Neural cell (in vitro differentiated cells): ENCODE data around the gene LDLR. TPM values are rescaled to one million over a fixed set of nuclear protein-coding genes. Genes with fewer than 3 reads are reported as not detected.

ENCODE experiments used
- H2AFZ ChIP-seq: fragments of 200-600, 300-800 bp; sonication (generic), shearing (Covaris generic); 2 replicates; pipeline ENCODE4 v1.6.0; 2014; ENCODE audit warnings: low read depth, mild to moderate bottlenecking, antibody characterized with exemption, low read length, moderate library complexity
- H3F3A ChIP-seq: fragments of 200-600 bp; shearing (Covaris generic); 2 replicates; pipeline ENCODE4 v1.6.1; 2016; ENCODE audit warnings: mild to moderate bottlenecking, moderate library complexity, mixed read lengths, antibody characterized with exemption, low read length; ENCODE audit not compliant: insufficient read depth, poor library complexity, severe bottlenecking
- H3K27ac ChIP-seq: fragments of 200-600, 300-800 bp; sonication (generic), shearing (Covaris generic); 2 replicates; pipeline ENCODE4 v1.5.1; 2014; ENCODE audit warnings: mild to moderate bottlenecking, low read length, moderate library complexity
- H3K27me3 ChIP-seq: fragments of 300-800, 200-600 bp; sonication (generic), shearing (Covaris generic); 2 replicates; pipeline ENCODE4 v1.6.0; 2014; ENCODE audit warnings: mild to moderate bottlenecking, low read depth, low read length, moderate library complexity; ENCODE audit not compliant: insufficient read depth
- H3K36me3 ChIP-seq: fragments of 300-800, 200-600 bp; sonication (generic), shearing (Covaris generic); 2 replicates; pipeline ENCODE4 v1.5.1; 2014; ENCODE audit warnings: mild to moderate bottlenecking, antibody characterized with exemption, low read length, moderate library complexity; ENCODE audit not compliant: insufficient read depth
- H3K4me2 ChIP-seq: fragments of 300-800, 200-600 bp; sonication (generic), shearing (Covaris generic); 2 replicates; pipeline ENCODE4 v1.6.0; 2014; ENCODE audit warnings: mild to moderate bottlenecking, low read length
- H3K4me3 ChIP-seq: fragments of 300-800, 200-600 bp; sonication (generic), shearing (Covaris generic); 2 replicates; pipeline ENCODE4 v1.5.1; 2014; ENCODE audit warnings: mild to moderate bottlenecking, low read length, moderate library complexity
- H3K79me2 ChIP-seq: fragments of 200-600 bp; shearing (Covaris generic); replicated peaks from 2 replicates; pipeline ENCODE4 v1.6.0; 2014; ENCODE audit warnings: mild to moderate bottlenecking, low read length, moderate library complexity; ENCODE audit not compliant: insufficient read depth
- H3K9ac ChIP-seq: fragments of 300-800, 200-600 bp; sonication (generic), shearing (Covaris generic); 2 replicates; pipeline ENCODE4 v1.6.1; 2016; ENCODE audit warnings: mild to moderate bottlenecking, low read length, mixed read lengths
- H3K9me2 ChIP-seq: fragments of 200-600 bp; shearing (Covaris generic); 2 replicates; pipeline ENCODE4 v1.6.1; 2016; ENCODE audit warnings: mild to moderate bottlenecking, low read length, mixed read lengths; ENCODE audit not compliant: insufficient read depth
- H3K9me3 ChIP-seq: fragments of 200-600, 300-800 bp; sonication (generic), shearing (Covaris generic); 2 replicates; pipeline ENCODE4 v1.6.1; 2016; ENCODE audit warnings: mild to moderate bottlenecking, mixed run types, low read length, moderate library complexity, mixed read lengths
- H4K20me1 ChIP-seq: fragments of 200-600 bp; shearing (Covaris generic); 2 replicates; pipeline ENCODE4 v1.6.1; 2016; ENCODE audit warnings: mild to moderate bottlenecking, mixed run types; ENCODE audit not compliant: insufficient read depth
- EP300 ChIP-seq: fragments of 450-650 bp; conservative IDR thresholded peaks from 2 replicates; pipeline ENCODE4 v1.6.1; 2014; ENCODE audit warnings: antibody characterized with exemption, mild to moderate bottlenecking, moderate library complexity; ENCODE audit not compliant: poor library complexity, severe bottlenecking
- EZH2 ChIP-seq: fragments of 200-600, 300-800 bp; shearing (Covaris generic), sonication (generic); IDR thresholded peaks from 2 replicates; pipeline ENCODE4 v1.6.1; 2014; ENCODE audit warnings: antibody characterized with exemption, low read length, borderline replicate concordance, mild to moderate bottlenecking; ENCODE audit not compliant: insufficient read depth, poor library complexity, severe bottlenecking
- MXI1 ChIP-seq: fragments of 450-650 bp; conservative IDR thresholded peaks from 2 replicates; pipeline ENCODE4 v1.6.1; 2014; ENCODE audit warnings: antibody characterized with exemption, mild to moderate bottlenecking; ENCODE audit not compliant: poor library complexity, severe bottlenecking
- POLR2AphosphoS5 ChIP-seq: IDR thresholded peaks from 2 replicates; pipeline ENCODE4 v1.6.1; 2012
- RAD21 ChIP-seq: fragments of 450-650 bp; conservative IDR thresholded peaks from 2 replicates; pipeline ENCODE4 v1.6.1; 2014; ENCODE audit warnings: antibody characterized with exemption, mild to moderate bottlenecking, moderate library complexity
- SMC3 ChIP-seq: fragments of 450-650 bp; conservative IDR thresholded peaks from 2 replicates; pipeline ENCODE4 v1.6.1; 2014; ENCODE audit warnings: antibody characterized with exemption, mild to moderate bottlenecking, moderate library complexity; ENCODE audit not compliant: poor library complexity
- TAF1 ChIP-seq: IDR thresholded peaks from 2 replicates; pipeline ENCODE4 v1.6.1; 2012; ENCODE audit warnings: low read depth
- polyA plus RNA-seq: library from polyadenylated mRNA; depleted of rRNA; stranded (reverse); fragments of >200 nt; gene quantifications from 2 replicates; pipeline ENCODE4 v1.2.3, GENCODE V29; 2014
- TF ChIP-seq, protein P1 (sequence below): IDR thresholded peaks from 2 replicates; pipeline ENCODE4 v1.6.1; 2012; ENCODE audit warnings: borderline replicate concordance
- TF ChIP-seq, protein P2 (sequence below): fragments of 450-650 bp; IDR thresholded peaks from 2 replicates; pipeline ENCODE4 v1.5.1; 2014; ENCODE audit warnings: antibody characterized with exemption, mild to moderate bottlenecking, moderate library complexity; ENCODE audit not compliant: poor library complexity, severe bottlenecking

The LDLR gene
- polyA plus RNA-seq, 1 donor from 2014 or later, result 23.2 TPM

DNA sequence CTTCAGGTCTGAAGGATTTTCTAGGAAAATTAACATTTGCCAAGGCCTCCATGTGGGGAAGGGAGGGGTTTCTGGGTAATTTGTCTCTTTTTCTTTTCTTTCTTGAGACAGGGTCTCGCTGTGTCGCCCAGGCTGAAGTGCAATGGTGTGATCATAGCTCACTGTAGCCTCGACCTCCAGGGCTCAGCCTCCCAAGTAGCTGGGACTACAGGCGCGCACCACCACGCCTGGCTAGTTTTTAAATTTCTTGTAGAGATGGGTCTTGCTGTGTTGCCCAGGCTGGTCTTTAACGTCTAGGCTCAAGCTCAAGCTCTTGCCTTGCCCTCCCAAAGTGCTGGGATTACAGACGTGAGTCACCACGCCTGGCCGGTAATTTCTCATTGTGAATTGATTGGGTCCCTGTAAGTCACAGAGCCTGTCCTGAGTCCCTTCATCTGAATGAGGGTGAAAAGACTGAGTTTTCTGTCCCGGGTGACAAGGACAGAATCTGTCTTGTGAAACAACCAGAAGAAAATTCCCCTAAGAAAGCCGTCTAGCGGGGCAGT lies 76.3 kb downstream of the LDLR start:
- no peak overlapping the region for H3K4me3 ChIP-seq
- H3K9me2 ChIP-seq, result no peaks in the 10 kb centered on the region
- H3K36me3 ChIP-seq, result no peaks in the 10 kb centered on the region
- H3K9me3 ChIP-seq, result no peaks in the 10 kb centered on the region
- no peaks in the 10 kb centered on the region for H3K79me2 ChIP-seq
- TF ChIP-seq, protein P1, sequence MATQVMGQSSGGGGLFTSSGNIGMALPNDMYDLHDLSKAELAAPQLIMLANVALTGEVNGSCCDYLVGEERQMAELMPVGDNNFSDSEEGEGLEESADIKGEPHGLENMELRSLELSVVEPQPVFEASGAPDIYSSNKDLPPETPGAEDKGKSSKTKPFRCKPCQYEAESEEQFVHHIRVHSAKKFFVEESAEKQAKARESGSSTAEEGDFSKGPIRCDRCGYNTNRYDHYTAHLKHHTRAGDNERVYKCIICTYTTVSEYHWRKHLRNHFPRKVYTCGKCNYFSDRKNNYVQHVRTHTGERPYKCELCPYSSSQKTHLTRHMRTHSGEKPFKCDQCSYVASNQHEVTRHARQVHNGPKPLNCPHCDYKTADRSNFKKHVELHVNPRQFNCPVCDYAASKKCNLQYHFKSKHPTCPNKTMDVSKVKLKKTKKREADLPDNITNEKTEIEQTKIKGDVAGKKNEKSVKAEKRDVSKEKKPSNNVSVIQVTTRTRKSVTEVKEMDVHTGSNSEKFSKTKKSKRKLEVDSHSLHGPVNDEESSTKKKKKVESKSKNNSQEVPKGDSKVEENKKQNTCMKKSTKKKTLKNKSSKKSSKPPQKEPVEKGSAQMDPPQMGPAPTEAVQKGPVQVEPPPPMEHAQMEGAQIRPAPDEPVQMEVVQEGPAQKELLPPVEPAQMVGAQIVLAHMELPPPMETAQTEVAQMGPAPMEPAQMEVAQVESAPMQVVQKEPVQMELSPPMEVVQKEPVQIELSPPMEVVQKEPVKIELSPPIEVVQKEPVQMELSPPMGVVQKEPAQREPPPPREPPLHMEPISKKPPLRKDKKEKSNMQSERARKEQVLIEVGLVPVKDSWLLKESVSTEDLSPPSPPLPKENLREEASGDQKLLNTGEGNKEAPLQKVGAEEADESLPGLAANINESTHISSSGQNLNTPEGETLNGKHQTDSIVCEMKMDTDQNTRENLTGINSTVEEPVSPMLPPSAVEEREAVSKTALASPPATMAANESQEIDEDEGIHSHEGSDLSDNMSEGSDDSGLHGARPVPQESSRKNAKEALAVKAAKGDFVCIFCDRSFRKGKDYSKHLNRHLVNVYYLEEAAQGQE, result no peak
- TF ChIP-seq EZH2, result no peak
- TF ChIP-seq TAF1, result no peak
- TF ChIP-seq POLR2AphosphoS5, result no peak
- TF ChIP-seq EP300, result no peak
- TF ChIP-seq RAD21, result no peak
- TF ChIP-seq SMC3, result no peak
- TF ChIP-seq, protein P2, sequence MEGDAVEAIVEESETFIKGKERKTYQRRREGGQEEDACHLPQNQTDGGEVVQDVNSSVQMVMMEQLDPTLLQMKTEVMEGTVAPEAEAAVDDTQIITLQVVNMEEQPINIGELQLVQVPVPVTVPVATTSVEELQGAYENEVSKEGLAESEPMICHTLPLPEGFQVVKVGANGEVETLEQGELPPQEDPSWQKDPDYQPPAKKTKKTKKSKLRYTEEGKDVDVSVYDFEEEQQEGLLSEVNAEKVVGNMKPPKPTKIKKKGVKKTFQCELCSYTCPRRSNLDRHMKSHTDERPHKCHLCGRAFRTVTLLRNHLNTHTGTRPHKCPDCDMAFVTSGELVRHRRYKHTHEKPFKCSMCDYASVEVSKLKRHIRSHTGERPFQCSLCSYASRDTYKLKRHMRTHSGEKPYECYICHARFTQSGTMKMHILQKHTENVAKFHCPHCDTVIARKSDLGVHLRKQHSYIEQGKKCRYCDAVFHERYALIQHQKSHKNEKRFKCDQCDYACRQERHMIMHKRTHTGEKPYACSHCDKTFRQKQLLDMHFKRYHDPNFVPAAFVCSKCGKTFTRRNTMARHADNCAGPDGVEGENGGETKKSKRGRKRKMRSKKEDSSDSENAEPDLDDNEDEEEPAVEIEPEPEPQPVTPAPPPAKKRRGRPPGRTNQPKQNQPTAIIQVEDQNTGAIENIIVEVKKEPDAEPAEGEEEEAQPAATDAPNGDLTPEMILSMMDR, result no peak
- TF ChIP-seq MXI1, result no peak
- H3F3A ChIP-seq, result no peaks in the 10 kb centered on the region
- no peak overlapping the region for H3K27ac ChIP-seq
- H3K9ac ChIP-seq, result no peak overlapping the region
- no peak overlapping the region for H2AFZ ChIP-seq
- no peaks in the 10 kb centered on the region for H4K20me1 ChIP-seq
- H3K4me2 ChIP-seq, result no peak overlapping the region
- no peaks in the 10 kb centered on the region for H3K27me3 ChIP-seq

DNA sequence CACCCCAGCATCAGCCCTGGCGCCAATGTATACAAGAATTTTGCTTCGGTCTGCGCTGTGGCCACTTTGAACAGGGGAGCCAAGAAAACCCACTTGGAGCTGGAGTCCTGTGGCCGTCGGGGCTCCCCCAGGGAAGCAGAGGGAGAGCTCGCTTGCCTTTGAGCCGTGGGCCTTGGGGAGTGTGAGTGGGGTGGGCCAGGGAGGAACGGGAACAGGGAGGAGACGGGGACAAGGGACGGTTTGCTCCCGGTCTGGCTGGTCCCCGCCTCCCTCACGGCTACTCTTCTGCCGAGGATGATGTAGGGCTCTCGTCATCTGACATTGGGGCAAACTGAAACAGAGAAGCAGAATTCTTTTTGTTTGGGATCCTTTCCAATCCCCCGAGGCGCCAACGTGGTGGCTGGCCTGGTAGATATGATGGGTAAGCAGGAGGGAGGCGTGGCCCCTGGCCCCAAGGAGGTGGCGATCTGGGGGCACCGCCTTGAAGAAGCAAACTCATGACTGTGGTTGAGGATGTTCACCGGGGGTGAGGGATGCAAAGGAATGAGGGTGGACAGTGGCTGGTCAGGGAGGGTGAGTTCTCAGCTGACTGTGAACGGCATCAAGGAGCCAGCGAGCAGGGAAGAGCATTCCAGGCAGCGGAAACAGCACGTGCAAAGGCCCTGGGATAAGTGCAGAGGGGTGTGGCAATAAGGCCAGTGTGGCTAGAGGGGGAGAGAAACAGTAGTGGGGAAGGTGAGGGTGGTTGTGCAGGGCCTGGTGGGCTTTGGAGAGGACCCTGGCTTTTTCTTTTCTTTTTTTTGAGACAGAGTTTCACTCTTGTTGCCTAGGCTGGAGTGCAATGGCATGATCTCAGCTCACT lies 77.2 kb downstream of the LDLR start:
- H3K9me2 ChIP-seq, result no peaks in the 10 kb centered on the region
- H3K4me2 ChIP-seq, result no peak overlapping the region
- H3K27me3 ChIP-seq, result no peaks in the 10 kb centered on the region
- no peak overlapping the region for H3K4me3 ChIP-seq
- no peaks in the 10 kb centered on the region for H4K20me1 ChIP-seq
- H3F3A ChIP-seq, result no peaks in the 10 kb centered on the region
- no peaks in the 10 kb centered on the region for H3K9me3 ChIP-seq
- TF ChIP-seq POLR2AphosphoS5 (no peak), EP300 (no peak), SMC3 (no peak)
- TF ChIP-seq, protein P2, result no peak
- TF ChIP-seq, protein P1, result no peak
- H3K9ac ChIP-seq, result no peak overlapping the region
- H2AFZ ChIP-seq, result no peak overlapping the region
- H3K36me3 ChIP-seq, result no peaks in the 10 kb centered on the region
- H3K27ac ChIP-seq, result no peak overlapping the region
- no peaks in the 10 kb centered on the region for H3K79me2 ChIP-seq
